Erythroblast (primary cell): ENCODE measurements around the gene TMEM164.

Experiments
- GATA1 ChIP-seq: IDR thresholded peaks from 2 replicates; pipeline ENCODE4 v1.6.1; 2011; ENCODE audit warnings: low read depth, mild to moderate bottlenecking, control low read depth, low read length, moderate library complexity
- POLR2A ChIP-seq: IDR thresholded peaks from 2 replicates; pipeline ENCODE4 v1.6.1; 2011; ENCODE audit warnings: mild to moderate bottlenecking, low read length

DNA sequence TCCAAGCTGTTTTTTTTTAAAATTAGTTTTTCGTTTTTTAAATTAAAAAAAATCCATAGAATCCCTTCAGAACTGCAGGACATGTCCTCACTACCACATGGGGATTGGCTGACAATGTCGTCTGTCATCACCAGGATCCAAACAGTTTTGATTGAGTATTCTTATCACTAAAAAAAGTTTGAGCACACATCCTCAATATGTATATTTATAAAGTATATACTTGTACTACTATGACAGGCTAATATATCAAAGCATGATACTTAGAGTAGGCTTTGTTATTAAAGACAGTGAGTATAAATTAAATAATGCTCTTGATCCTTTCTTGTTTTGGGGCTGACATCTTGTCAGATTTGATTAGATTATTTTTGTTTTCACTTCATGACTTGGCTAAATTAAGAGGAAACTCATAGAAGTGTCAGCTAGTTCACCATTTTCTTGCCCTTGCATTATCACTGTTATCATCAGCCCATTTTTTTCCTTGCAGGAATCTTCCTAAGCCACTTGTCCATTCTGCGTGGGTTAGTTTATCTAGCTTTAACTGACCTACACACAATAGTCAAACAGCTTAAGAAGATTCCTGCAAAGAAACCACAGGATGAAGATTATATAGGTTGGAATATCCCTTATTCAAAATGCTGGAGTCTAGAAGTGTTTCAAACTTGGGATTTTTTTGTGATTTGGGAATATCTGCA lies 222.2 kb downstream of the TMEM164 start:
- no peak for TF ChIP-seq POLR2A
- no peak for TF ChIP-seq GATA1
